ENCODE measurements around the gene DGKZ.

- TF ChIP-seq EP300 (IDR thresholded peaks at IDR 0.05) (no peak), POLR2A (IDR thresholded peaks at IDR 0.05) (no peak)
- TF ChIP-seq, protein P1, sequence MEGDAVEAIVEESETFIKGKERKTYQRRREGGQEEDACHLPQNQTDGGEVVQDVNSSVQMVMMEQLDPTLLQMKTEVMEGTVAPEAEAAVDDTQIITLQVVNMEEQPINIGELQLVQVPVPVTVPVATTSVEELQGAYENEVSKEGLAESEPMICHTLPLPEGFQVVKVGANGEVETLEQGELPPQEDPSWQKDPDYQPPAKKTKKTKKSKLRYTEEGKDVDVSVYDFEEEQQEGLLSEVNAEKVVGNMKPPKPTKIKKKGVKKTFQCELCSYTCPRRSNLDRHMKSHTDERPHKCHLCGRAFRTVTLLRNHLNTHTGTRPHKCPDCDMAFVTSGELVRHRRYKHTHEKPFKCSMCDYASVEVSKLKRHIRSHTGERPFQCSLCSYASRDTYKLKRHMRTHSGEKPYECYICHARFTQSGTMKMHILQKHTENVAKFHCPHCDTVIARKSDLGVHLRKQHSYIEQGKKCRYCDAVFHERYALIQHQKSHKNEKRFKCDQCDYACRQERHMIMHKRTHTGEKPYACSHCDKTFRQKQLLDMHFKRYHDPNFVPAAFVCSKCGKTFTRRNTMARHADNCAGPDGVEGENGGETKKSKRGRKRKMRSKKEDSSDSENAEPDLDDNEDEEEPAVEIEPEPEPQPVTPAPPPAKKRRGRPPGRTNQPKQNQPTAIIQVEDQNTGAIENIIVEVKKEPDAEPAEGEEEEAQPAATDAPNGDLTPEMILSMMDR (IDR thresholded peaks at IDR 0.05) = no peak
These were observed 34.0 kb downstream of the DGKZ start, which contains the start of gene MDK for GRCh38 chr11:46381048-46381818.

Data from stomach (tissue), 4 donors.